Activated CD8-positive, alpha-beta memory T cell treated with anti-CD3 and anti-CD28 coated beads, Interleukin-2, amount 50 U/mL, for 4 hours (primary cell): ENCODE measurements around the gene BACE2.

Source experiments
- DNase-seq: peaks from one replicate; pipeline ENCODE4 v3.0.0-alpha.2; 2020

BACE2 gene

GRCh38 chr21:41326414-41327080, 158.6 kb downstream of the BACE2 start:
- DNase-seq: no peak

GRCh38 chr21:41327753-41328152, 159.8 kb downstream of the BACE2 start:
- no peak for DNase-seq

GRCh38 chr21:41328660-41329607, 161.0 kb downstream of the BACE2 start:
- no peak for DNase-seq
